ENCODE results near the gene SLC46A1.
A peak's percentile ranks its signal among the peaks of the same experiment; 100 is the strongest.

SLC46A1 gene

GRCh38 chr17:28379814-28380801 lies 25.9 kb downstream of the SLC46A1 start:
- peak; percentile 98 for DNase-seq (ENCODE audit: low read depth)

GRCh38 chr17:28372945-28373274 lies 33.1 kb downstream of the SLC46A1 start:
- no peak for DNase-seq (ENCODE audit: low read depth)

- peak; percentile 45 for DNase-seq (ENCODE audit: low read depth)
These were observed 33.6 kb downstream of the SLC46A1 start for GRCh38 chr17:28372203-28372944.

- peak; percentile 96 for DNase-seq (ENCODE audit: low read depth)
These were observed 34.5 kb downstream of the SLC46A1 start, which contains the start of gene SARM1 for GRCh38 chr17:28371245-28372202. TSS of gene SARM1 (plus strand) at chr17:28371694. CDS start at chr17:28372033, 339 bp downstream.

- DNase-seq (ENCODE audit: low read depth), result no peak
These were observed 35.3 kb downstream of the SLC46A1 start for GRCh38 chr17:28370744-28371103.

GRCh38 chr17:28370035-28370743 lies 35.8 kb downstream of the SLC46A1 start, which contains the start of gene VTN:
TSS of gene VTN (minus strand) at chr17:28370307. CDS start at chr17:28370203, 104 bp downstream.
- DNase-seq (ENCODE audit: low read depth), result peak; percentile 74

GRCh38 chr17:28369684-28370034 lies 36.4 kb downstream of the SLC46A1 start:
- no peak for DNase-seq (ENCODE audit: low read depth)

- DNase-seq (ENCODE audit: low read depth), result no peak
These were observed 36.9 kb downstream of the SLC46A1 start for GRCh38 chr17:28368915-28369683.

- no peak for DNase-seq (ENCODE audit: low read depth)
These were observed 37.6 kb downstream of the SLC46A1 start for GRCh38 chr17:28368306-28368831.

GRCh38 chr17:28367641-28368305 lies 38.2 kb downstream of the SLC46A1 start:
- no peak for DNase-seq (ENCODE audit: low read depth)

- DNase-seq (ENCODE audit: low read depth), result no peak
These were observed 39.4 kb downstream of the SLC46A1 start for GRCh38 chr17:28366605-28367004.

GRCh38 chr17:28365487-28365886 lies 40.5 kb downstream of the SLC46A1 start:
- DNase-seq (ENCODE audit: low read depth), result no peak

GRCh38 chr17:28364665-28365363 lies 41.2 kb downstream of the SLC46A1 start, which contains the start of gene SEBOX:
TSS of gene SEBOX (minus strand) at chr17:28365199. CDS start at chr17:28365151, 48 bp downstream.
- no peak for DNase-seq (ENCODE audit: low read depth)

- DNase-seq (ENCODE audit: low read depth), result no peak
These were observed 42.0 kb downstream of the SLC46A1 start for GRCh38 chr17:28363776-28364650.

GRCh38 chr17:28363186-28363585 lies 42.8 kb downstream of the SLC46A1 start:
- no peak for DNase-seq (ENCODE audit: low read depth)

GRCh38 chr17:28357901-28358197 lies 48.2 kb downstream of the SLC46A1 start:
- no peak for DNase-seq (ENCODE audit: low read depth)

- peak; percentile 95 for DNase-seq (ENCODE audit: low read depth)
These were observed 48.7 kb downstream of the SLC46A1 start, which contains the start of gene POLDIP2 for GRCh38 chr17:28357061-28357900. TSS of gene POLDIP2 (minus strand) at chr17:28357527. CDS start at chr17:28357448, 79 bp downstream.
